GM18499 (cell line): ENCODE results near the gene HSD17B12.
A peak's percentile ranks its signal among the peaks of the same experiment; 100 is the strongest.

Experiments used
- ATAC-seq: cut with Tn5 transposase; IDR thresholded peaks from one replicate; pipeline ENCODE4 v1.9.1; 2021; ENCODE audit warnings: moderate number of reproducible peaks; ENCODE audit not compliant: insufficient read depth, unreplicated experiment

The HSD17B12 gene

DNA sequence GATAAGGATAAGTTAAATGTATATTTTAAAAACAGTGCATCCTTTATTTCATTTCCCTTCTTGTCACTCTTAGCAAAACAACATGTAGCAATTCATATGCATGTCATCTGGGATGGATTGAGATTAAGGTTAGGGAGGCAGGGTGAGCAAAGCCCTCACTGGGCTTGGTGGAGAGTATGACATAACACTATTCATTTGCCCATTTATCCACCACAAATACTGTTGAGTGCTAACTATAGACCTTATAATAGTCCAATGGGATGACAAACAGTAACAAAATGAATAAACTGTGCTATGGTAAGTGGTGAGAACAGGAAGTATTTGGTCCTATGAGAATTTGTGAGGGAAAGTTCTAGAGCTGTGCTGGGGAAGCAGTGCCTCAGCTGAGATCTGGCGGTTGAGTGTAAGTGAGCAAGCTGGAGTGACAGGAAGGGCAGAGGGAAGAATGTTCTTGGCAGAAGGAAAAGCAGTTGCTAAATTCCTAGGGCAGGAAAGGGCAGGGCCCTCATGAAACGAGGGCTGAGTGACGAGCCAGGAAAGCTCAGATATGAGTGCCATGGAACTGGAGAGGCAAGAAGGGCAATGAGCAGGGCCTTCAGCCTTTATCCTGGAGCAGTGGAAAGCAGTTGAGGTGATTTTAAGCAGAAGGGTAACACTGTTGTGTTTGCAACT is 6.7 kb downstream of the HSD17B12 start:
- no peak for ATAC-seq

GRCh38 chr11:43688394-43688793 is 7.9 kb downstream of the HSD17B12 start:
- no peak for ATAC-seq

GRCh38 chr11:43689167-43689566 is 8.6 kb downstream of the HSD17B12 start:
- ATAC-seq: no peak

DNA sequence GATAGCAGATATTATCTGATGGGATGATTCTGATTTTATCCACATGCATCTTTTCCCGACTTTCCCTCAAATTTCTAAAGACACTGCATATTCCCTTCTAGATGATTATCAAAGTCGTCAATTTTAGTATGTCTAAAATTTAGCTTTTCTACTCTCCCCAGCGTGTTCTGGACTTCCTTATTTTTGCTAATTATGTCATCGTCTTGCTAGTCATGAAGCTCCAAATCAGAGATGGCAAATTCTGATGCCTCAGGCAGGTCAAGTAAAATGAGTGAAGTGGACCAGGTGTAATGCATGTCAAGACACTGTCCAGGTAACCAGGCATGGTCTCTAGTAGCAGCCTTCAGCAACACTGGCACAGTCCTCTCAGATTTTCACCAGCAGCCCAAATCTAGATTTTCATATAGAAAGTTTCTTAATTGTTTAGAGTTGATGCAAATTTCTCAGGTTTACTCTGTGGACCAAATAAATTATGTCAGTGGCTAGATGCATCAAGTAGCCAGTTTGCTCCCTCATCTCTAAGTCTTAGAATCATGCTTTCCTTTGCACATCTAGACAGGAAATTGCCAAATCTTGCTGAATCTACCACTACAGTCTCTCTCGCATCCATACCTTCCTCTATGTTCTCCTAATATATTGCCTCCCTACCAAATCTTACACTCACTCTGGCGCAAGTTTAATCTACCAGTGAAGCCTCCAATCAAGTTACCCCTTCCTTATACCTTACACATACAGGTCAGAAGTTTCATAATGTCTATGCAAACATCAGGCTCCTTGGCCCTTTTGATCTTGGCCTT is 10.6 kb downstream of the HSD17B12 start:
- ATAC-seq: no peak

GRCh38 chr11:43691806-43692205 is 11.3 kb downstream of the HSD17B12 start:
- no peak for ATAC-seq

DNA sequence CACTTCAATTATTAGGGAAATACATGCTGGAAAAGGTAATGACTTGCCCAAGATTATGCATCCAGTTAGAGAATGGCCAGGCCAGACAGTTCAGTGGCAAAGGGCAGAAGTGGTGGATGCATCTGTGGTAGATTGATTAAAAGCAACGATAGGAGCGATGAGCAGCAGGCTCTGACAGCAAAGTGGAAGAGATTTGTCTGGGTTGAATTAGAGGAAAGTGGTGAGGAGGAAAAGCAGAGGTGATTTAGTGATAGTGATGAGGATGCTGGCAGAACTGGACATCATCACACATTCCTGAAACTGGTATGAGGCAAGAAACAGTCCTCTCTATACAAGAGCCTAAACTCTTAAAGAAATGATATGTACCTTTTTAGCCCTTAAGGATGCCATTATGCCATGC is 12.5 kb downstream of the HSD17B12 start:
- no peak for ATAC-seq

GRCh38 chr11:43693731-43694130 is 13.2 kb downstream of the HSD17B12 start:
- ATAC-seq: no peak

- peak; percentile 71 for ATAC-seq
Observed at GRCh38 chr11:43694477-43694876, 13.9 kb downstream of the HSD17B12 start.

- no peak for ATAC-seq
Observed at GRCh38 chr11:43697679-43698078, 17.1 kb downstream of the HSD17B12 start.

DNA sequence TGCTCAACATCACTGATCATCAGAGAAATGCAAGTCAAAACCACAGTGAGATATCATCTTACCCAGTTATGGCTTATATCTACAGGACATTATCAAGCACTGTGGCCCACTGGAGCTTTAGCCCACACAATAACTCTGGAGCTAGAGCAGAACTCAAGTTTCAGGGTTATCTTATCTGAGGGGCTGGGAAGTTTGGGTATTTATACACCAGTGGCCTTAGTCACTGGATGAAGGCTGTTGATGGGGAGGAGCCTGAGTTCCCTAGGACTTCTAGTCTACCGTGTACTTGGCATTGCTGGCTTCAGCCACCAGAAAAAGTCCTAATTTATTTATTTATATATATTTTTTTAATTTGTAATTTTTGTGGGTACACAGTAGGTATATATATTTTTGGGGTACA is 19.3 kb downstream of the HSD17B12 start:
- ATAC-seq: no peak

DNA sequence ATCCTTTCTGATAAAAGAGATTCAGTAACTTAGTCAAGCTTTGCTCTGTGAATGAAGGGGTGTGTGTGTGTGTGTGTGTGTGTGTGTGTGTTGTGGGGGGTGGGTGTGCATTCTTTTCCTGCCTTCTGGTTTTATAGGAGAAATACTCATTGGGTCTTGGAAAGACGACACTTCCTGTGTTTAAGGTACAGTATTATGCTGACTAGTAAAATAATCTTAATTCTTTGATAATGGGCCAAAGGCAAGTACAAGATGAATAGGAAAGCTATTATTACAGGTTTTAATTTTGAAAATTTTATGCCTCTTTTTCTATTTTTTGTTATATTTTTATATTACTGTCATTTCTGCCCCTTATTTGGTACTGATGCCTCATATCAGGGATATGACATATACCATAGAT is 26.1 kb downstream of the HSD17B12 start:
- no peak for ATAC-seq

DNA sequence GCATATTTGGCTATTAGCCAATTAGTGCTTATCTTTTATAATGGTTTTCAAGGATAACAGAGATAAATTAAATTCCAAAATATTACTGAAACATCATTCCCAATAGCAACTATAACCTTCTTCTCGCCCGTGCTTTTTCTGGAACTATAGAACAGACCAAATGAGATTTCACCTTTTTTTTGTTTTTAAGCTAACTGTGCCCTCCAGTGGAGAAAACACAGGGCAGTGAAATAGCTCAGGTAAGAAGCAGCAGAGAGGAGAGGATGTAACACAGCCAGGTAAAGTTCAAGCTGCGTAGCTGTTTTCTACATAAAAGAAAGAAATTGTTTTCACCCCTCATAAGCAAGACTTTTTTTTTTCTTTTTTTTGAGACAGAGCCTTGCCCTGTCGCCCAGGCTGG is 28.2 kb downstream of the HSD17B12 start:
- no peak for ATAC-seq

DNA sequence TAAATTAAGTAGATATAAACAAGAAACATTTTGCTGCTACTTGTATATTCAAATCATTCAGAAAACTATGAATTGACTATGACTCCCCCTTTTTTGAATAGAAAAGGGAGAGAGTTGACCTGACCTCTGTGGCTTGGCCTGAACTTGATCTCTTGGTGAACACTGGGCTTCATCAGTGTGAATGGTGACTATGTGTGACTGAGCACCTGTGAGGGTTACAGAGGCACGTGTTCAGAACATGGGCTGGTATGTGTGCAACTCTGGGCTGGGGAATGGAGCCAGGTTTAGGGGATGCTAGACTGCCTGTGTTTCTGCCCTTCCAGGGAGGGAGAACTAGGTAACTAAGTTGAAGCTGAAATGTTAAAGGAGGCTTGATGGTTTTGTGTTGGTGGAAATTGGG is 29.2 kb downstream of the HSD17B12 start:
- no peak for ATAC-seq

DNA sequence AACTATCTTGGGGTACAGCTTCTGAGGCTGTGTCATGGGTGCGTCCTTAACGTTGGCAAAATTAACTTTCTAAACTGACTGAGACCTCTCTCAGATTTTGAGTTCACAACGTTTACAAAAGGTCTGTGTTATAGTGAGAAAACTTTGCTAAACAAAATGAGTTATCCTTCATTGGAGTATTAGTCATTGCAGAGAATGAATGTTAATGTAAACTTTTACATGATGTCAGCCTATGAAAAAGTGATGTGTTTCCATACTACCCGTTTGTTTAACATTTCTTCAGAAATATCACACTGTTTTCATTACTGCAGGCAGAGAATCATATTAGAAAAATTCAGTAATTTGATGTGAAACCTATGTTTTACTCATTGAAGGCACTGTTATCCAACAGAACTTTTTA is 32.1 kb downstream of the HSD17B12 start:
- ATAC-seq: no peak

GRCh38 chr11:43718373-43718772 is 37.8 kb downstream of the HSD17B12 start:
- no peak for ATAC-seq

DNA sequence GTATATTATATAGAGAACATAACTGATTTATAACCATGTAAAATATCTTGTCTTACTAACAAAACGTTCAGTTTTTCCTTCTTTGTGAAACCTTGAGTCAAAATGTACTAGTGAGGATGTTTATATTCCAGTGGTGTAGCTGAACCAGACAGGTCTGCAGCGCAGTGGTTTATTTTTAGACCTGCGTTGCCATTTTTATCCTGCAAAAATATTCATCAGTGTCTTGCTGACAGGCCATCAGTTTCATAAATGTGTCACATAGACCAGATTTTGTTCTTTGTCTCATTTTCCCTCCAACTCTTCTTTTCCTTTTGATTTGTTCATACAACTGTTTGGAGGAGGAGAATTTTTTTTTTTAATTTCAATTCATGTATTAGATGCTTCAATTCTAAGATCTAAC is 43.1 kb downstream of the HSD17B12 start:
- no peak for ATAC-seq

DNA sequence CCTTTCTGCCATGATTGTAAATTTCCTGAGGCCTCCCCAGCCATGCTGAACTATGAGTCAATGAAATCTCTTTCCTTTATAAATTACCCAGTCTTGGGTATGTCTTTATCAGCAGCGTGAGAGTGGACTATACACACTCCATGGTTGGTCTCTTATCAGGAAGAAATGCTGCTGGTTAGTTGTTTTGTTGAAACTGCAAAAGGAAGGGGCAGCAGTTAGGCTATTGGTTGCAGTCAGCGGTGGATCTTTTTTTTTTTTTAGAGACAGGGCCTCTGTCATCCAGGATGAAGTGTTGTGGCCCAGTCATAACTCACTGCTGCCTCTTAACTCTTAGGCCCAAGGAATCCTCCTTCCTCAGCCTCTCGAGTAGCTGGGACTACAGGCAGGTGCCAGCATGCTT is 51.7 kb downstream of the HSD17B12 start:
- ATAC-seq: no peak

DNA sequence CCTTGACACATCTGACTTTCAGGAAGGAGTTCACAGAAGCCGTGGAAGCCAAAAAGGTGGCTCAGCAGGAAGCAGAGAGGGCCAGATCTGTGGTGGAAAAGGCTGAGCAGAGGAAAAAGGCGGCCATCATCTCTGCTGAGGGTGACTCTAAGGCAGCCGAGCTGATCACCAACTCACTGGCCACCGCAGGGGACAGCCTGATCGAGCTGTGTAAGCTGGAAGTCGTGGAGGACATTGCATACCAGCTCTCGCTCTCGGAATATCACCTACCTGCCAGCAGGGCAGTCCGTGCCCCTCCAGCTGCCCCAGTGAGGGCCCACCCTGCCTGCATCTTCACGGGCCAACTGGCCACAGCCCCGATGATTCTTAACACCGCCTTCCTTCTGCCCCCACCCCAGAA is 53.7 kb downstream of the HSD17B12 start:
- ATAC-seq: no peak

DNA sequence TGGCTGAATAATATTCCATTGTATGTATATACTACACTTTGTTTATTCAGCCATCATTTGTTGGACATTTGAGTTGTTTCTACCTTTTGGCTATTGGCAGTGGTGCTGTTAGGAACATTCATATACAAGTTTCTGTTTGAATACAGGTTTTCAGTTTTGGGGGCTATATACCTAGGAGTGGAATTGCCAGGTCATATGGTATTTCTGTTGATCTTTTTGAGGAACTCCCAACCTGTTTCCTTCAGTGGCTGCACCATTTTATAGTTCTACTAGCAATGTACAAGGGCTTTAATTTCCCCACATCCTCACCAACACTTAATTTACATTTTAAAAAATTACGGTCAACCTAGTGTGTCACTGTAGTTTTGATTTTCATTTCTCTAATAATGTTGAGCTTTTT is 54.6 kb downstream of the HSD17B12 start:
- no peak for ATAC-seq

DNA sequence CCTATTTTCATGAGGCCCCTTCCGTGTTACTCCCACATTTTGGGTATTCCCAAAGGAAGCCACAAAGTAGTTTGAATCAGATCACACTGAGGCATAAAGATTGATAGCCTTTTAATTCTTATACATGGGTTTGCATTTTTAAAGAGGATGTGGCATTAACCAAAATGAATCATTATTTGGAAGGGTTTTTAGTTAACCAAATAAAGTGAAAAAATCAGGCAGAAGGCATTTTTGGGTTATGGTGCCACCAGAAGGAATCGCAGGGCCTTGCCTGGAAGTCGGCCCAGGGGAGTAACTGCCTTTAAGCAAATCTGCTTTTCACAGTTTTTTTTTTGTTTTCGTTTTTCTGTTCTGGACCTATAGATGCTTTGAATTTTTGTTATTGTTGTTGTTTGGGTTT is 55.4 kb downstream of the HSD17B12 start:
- ATAC-seq: no peak

GRCh38 chr11:43736502-43737200 is 56.1 kb downstream of the HSD17B12 start:
- ATAC-seq: no peak
